Stimulated activated CD4-positive, alpha-beta T cell treated with anti-CD3 and anti-CD28 coated beads, Interleukin-15, amount 100 ng/mL, for 1 hour (primary cell): Measurements from ENCODE around the gene ANKFY1.

Experiments used
- DNase-seq, 2 donors: peaks; one replicate each; pipeline ENCODE4 v3.0.0-alpha.2; 2020; ENCODE audit warnings: low read depth in 1 of 2, low spot score in 1 of 2

Gene ANKFY1

GRCh38 chr17:4179071-4179470 lies 84.7 kb downstream of the ANKFY1 start:
- DNase-seq: no peak

- DNase-seq: no peak
Observed at GRCh38 chr17:4178651-4179050, 85.1 kb downstream of the ANKFY1 start.

GRCh38 chr17:4177806-4178205 lies 86.0 kb downstream of the ANKFY1 start:
- no peak for DNase-seq

GRCh38 chr17:4176808-4177472 lies 86.8 kb downstream of the ANKFY1 start:
- no peak for DNase-seq

- DNase-seq: no peak
Observed at GRCh38 chr17:4175921-4176807, 87.6 kb downstream of the ANKFY1 start.

- DNase-seq: no peak
Observed at GRCh38 chr17:4174556-4174955, 89.2 kb downstream of the ANKFY1 start.

- no peak for DNase-seq
Observed at GRCh38 chr17:4173781-4174180, 90.0 kb downstream of the ANKFY1 start.

- DNase-seq: no peak
Observed at GRCh38 chr17:4172356-4172755, 91.4 kb downstream of the ANKFY1 start.

GRCh38 chr17:4170639-4171280 lies 93.0 kb downstream of the ANKFY1 start:
- DNase-seq: no peak

- DNase-seq: no peak
Observed at GRCh38 chr17:4167786-4168185, 96.0 kb downstream of the ANKFY1 start.

- no peak for DNase-seq
Observed at GRCh38 chr17:4166419-4166818, 97.4 kb downstream of the ANKFY1 start.

GRCh38 chr17:4165301-4166010 lies 98.3 kb downstream of the ANKFY1 start:
- DNase-seq: no peak

- DNase-seq: no peak
Observed at GRCh38 chr17:4163951-4164350, 99.8 kb downstream of the ANKFY1 start.

GRCh38 chr17:4162775-4163466 lies 100.9 kb downstream of the ANKFY1 start:
- no peak for DNase-seq

- no peak for DNase-seq
Observed at GRCh38 chr17:4162321-4162720, 101.5 kb downstream of the ANKFY1 start.

GRCh38 chr17:4161967-4162305 lies 101.8 kb downstream of the ANKFY1 start:
- no peak for DNase-seq

- DNase-seq: no peak
Observed at GRCh38 chr17:4161192-4161966, 102.4 kb downstream of the ANKFY1 start.

GRCh38 chr17:4160294-4160859 lies 103.4 kb downstream of the ANKFY1 start:
- no peak for DNase-seq

GRCh38 chr17:4159761-4160160 lies 104.0 kb downstream of the ANKFY1 start:
- no peak for DNase-seq
